22Rv1 (cell line): ENCODE measurements around the gene TULP1.

Experiments
- H3K27ac ChIP-seq: fragments of 450-650 bp; 2 replicates; pipeline ENCODE4 v1.5.1; 2017
- CTCF ChIP-seq: fragments of 450-650 bp; IDR thresholded peaks from 2 replicates; pipeline ENCODE4 v1.5.1; 2017; ENCODE audit warnings: mild to moderate bottlenecking
- ZFX ChIP-seq: fragments of 450-650 bp; IDR thresholded peaks from 2 replicates; pipeline ENCODE4 v1.6.1; 2017; ENCODE audit warnings: antibody characterized with exemption, borderline replicate concordance

TULP1 gene

GRCh38 chr6:35534407-35535170 lies 21.9 kb upstream of the TULP1 start:
- TF ChIP-seq ZFX (no peak), CTCF (no peak)
- no peak overlapping the region for H3K27ac ChIP-seq

DNA sequence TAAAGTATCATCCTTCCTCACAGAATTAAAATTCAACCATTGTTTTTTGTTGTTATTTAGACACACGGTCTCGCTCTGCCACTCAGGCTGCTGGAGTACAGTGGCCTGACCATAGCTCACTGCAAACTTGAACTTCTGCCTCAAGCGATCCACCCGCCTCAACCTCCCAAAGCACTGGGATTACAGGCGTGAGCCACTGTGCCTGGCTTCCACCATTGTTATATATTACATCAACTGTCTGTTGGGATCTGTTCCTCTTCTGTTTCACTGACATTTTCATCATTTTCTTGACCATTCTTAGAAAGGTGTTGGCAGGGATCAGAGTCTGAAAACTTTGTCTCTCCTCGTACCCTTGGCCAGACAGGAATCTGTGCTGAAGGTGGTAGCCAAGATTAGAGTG lies 21.3 kb upstream of the TULP1 start:
- H3K27ac ChIP-seq: no peak overlapping the region
- no peak for TF ChIP-seq ZFX
- TF ChIP-seq CTCF: no peak

- no peak for TF ChIP-seq ZFX
- TF ChIP-seq CTCF: no peak
- H3K27ac ChIP-seq: no peak overlapping the region
Observed at GRCh38 chr6:35532126-35532525, 19.4 kb upstream of the TULP1 start.

- TF ChIP-seq ZFX: no peak
- no peak for TF ChIP-seq CTCF
Observed at GRCh38 chr6:35524380-35525020, 11.8 kb upstream of the TULP1 start.

DNA sequence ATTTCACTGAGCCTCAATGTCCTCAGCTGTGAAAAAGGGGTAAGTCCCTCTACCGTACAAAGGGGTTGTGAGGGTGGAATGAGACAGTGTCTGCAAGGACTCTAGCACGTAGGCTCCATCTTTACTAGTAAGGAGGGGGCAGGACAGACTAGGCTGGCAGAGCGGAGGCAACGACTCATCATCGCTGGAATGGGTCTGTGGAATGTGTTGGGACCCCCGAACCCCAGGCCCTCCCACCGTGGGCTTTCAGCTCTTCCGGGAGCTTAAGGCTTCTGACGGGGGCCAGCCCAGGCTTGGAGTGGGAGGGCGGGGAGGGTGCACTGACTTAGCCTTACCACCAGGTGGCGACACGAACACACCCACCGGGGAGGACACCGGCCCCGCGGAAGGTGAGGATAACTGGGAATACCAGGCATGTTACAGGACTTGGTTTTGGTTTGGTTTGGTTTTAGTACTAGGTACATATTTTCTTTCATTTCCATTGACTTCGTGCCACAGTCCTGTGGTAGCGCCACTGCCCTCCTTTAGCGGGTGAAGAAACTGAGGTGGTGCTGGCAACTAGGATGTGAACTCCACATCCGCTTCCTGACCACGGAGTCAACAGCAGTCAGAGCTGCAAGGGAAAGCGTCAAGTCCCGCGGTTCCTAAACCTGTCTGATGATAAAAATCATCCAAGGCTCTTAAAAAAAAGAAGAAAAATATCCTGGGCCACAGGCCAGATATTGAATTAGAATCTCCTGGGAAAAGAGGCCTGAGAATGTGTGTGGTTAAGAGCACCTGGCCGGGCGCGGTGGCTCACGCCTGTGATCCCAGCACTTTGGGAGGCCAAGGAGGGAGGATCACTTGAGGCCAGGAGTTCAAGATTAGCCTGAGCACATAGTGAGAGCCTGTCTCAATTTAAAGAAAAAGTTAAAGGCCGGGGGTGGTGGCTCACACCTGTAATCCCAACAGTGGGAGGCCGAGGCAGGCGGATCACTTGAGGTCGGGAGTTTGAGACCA lies 10.3 kb upstream of the TULP1 start:
- TF ChIP-seq CTCF (peak; percentile 95), ZFX (no peak)
- no peak overlapping the region for H3K27ac ChIP-seq

More at GRCh38 chr6:35524380-35525020, 11.8 kb upstream of the TULP1 start:
- no peak overlapping the region for H3K27ac ChIP-seq

GRCh38 chr6:35522151-35522550 lies 9.5 kb upstream of the TULP1 start:
- no peak overlapping the region for H3K27ac ChIP-seq
- TF ChIP-seq ZFX (no peak), CTCF (no peak)
